Tibial nerve (tissue), 4 donors: ENCODE results near the gene SPRYD7. TPM values are rescaled to one million over a fixed set of nuclear protein-coding genes. Genes with fewer than 3 reads are reported as not detected.
"Not testable (repeated sequence)": the region's sequence is repeated elsewhere in the genome, so short reads cannot be mapped to it uniquely, and the experiment has no call there.

Experiments
- DNase-seq, 2 donors: peaks; one replicate each; pipeline ENCODE4 v3.0.0-alpha.2; 2019; ENCODE audit warnings: low spot score in 2 of 2
- H3K27ac ChIP-seq, 4 donors: fragments of 200-600 bp; sonication (generic) in 3 of 4; one replicate each; pipeline ENCODE4 v1.5.1; 2017 to 2019; ENCODE audit warnings: mild to moderate bottlenecking in 1 of 4
- H3K27me3 ChIP-seq, 2 donors: fragments of 200-600 bp; sonication (generic) in 1 of 2; one replicate each; pipeline versions ENCODE4 v1.5.1 to v1.6.0; 2017 to 2019
- H3K36me3 ChIP-seq, 3 donors: fragments of 200-600 bp; sonication (generic); one replicate each; pipeline ENCODE4 v1.5.1; 2018 to 2019
- H3K4me1 ChIP-seq, 4 donors: fragments of 200-600 bp; sonication (generic) in 3 of 4; one replicate each; pipeline ENCODE4 v1.5.1; 2017 to 2019
- H3K4me3 ChIP-seq, 4 donors: fragments of 200-600 bp; sonication (generic) in 3 of 4; one replicate each; pipeline ENCODE4 v1.5.1; 2017 to 2019; ENCODE audit warnings: mild to moderate bottlenecking in 1 of 4, moderate library complexity in 1 of 4
- H3K9me3 ChIP-seq, 4 donors: fragments of 200-600 bp; sonication (generic) in 3 of 4; one replicate each; pipeline ENCODE4 v1.5.1; 2017 to 2019
- CTCF ChIP-seq, 5 experiments: fragments of 200-600 bp in 3 of 5; fragments of 450-650 bp in 2 of 5; sonication (generic) in 3 of 5; IDR thresholded peaks; one replicate each; pipeline ENCODE4 v1.5.1; 2016 to 2019; ENCODE audit warnings: antibody characterized with exemption in 5 of 5, mild to moderate bottlenecking in 3 of 5, moderate library complexity in 2 of 5
- EP300 ChIP-seq, 2 donors: sonication (generic); formaldehyde crosslinking; IDR thresholded peaks; one replicate each; pipeline ENCODE4 v1.6.1; 2017; ENCODE audit warnings: antibody characterized with exemption in 2 of 2, mild to moderate bottlenecking in 1 of 2
- POLR2A ChIP-seq, 2 donors: fragments of 450-650 bp; IDR thresholded peaks; one replicate each; pipeline ENCODE4 v1.6.1; 2017; ENCODE audit warnings: antibody characterized with exemption in 2 of 2, mild to moderate bottlenecking in 2 of 2, moderate library complexity in 2 of 2
- WGBS, 2 donors: methylation state at CpG; one replicate each; pipeline ENCODE4 v1.1.5; 2018; 5-methylcytosine and 5-hydroxymethylcytosine counted together
- total RNA-seq, 4 donors: library from RNA; depleted of rRNA; stranded (reverse); fragments of >200 nt; gene quantifications; one replicate each; pipeline ENCODE4 v1.1.0, GENCODE V29; 2016

Gene SPRYD7
- total RNA-seq, 4 donors from 2014 or later = 5.5 to 9.4 (median 7.5) TPM

DNA sequence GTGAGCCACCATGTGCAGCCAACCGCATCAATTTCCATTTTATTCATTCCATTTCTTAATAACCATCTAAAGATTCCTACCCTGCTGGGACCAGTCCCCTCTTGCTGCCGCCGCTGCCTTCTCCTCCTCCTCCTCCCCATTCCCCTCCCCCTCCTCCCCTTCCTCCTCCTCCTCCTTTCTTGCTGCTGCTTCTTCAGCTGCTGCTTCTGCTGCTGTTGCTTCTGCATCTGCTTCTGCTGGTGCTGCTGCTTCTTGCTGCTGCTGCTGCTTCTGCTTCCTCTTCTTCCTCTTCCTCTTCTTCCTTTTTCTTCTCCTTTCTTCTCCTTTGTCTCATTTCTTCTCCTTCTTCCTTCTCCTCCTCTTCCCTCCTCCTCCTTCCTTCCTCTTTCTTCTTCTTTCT lies 20.0 kb upstream of the SPRYD7 start:
- no peak overlapping the region for H3K27ac ChIP-seq
- no peaks in the 10 kb centered on the region for H3K4me1 ChIP-seq
- WGBS, 2 donors = 74 to 82% methylated on average over 3 of the region's 3 CpGs
- H3K36me3 ChIP-seq = peaks cover 0 to 32% (median 0%) of the 10 kb centered on the region in 3 donors
- TF ChIP-seq CTCF (IDR thresholded peaks at IDR 0.05) = no peak
- TF ChIP-seq EP300 (IDR thresholded peaks at IDR 0.05) = no peak
- TF ChIP-seq POLR2A (IDR thresholded peaks at IDR 0.05) = no peak
- no peaks in the 10 kb centered on the region for H3K27me3 ChIP-seq
- H3K9me3 ChIP-seq = peaks cover 0 to 11% (median 5%) of the 10 kb centered on the region in 4 donors
- no peak overlapping the region for H3K4me3 ChIP-seq
- no peak for DNase-seq

GRCh38 chr13:49954674-49955455 lies 18.7 kb upstream of the SPRYD7 start:
- H3K36me3 ChIP-seq = peaks cover 0 to 23% (median 0%) of the 10 kb centered on the region in 3 donors
- H3K4me1 ChIP-seq = no peaks in the 10 kb centered on the region
- H3K9me3 ChIP-seq = peaks cover 0 to 10% (median 5%) of the 10 kb centered on the region in 4 donors
- H3K27me3 ChIP-seq = no peaks in the 10 kb centered on the region
- no peak overlapping the region for H3K27ac ChIP-seq
- DNase-seq = no peak
- no peak for TF ChIP-seq CTCF (IDR thresholded peaks at IDR 0.05)
- no peak for TF ChIP-seq POLR2A (IDR thresholded peaks at IDR 0.05)
- no peak for TF ChIP-seq EP300 (IDR thresholded peaks at IDR 0.05)
- 68 to 73% methylated on average over 2 of the region's 2 CpGs for WGBS, 2 donors
- H3K4me3 ChIP-seq = no peak overlapping the region

DNA sequence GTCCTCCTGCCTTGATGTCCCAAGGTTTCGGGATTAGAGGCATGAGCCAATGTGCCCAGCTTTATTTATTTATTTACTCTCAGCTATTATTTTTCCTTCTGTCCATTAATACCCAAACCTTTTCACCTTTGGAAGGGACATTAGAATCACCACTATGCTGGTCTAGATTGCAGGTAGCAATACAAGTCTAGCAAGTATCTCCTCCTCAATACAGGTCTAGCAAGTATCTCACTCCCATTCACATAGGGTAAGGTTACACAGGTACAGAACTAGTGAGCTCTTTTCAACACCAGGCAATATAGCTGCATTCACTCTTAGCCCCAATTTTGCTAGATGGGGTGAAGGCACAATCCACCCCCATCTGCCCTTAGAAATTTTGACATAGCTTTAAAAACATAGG lies 17.4 kb upstream of the SPRYD7 start:
- Histone ChIP-seq H3K27ac (no peak overlapping the region), H3K36me3 (peaks cover 0 to 10% (median 0%) of the 10 kb centered on the region in 3 donors), H3K4me1 (no peaks in the 10 kb centered on the region), H3K27me3 (no peaks in the 10 kb centered on the region), H3K4me3 (no peak overlapping the region), H3K9me3 (no peaks in the 10 kb centered on the region)
- 92 to 100% methylated on average over 1 of the region's 1 CpG for WGBS, 2 donors
- DNase-seq = no peak
- TF ChIP-seq POLR2A (IDR thresholded peaks at IDR 0.05) (no peak), CTCF (IDR thresholded peaks at IDR 0.05) (no peak), EP300 (IDR thresholded peaks at IDR 0.05) (no peak)

DNA sequence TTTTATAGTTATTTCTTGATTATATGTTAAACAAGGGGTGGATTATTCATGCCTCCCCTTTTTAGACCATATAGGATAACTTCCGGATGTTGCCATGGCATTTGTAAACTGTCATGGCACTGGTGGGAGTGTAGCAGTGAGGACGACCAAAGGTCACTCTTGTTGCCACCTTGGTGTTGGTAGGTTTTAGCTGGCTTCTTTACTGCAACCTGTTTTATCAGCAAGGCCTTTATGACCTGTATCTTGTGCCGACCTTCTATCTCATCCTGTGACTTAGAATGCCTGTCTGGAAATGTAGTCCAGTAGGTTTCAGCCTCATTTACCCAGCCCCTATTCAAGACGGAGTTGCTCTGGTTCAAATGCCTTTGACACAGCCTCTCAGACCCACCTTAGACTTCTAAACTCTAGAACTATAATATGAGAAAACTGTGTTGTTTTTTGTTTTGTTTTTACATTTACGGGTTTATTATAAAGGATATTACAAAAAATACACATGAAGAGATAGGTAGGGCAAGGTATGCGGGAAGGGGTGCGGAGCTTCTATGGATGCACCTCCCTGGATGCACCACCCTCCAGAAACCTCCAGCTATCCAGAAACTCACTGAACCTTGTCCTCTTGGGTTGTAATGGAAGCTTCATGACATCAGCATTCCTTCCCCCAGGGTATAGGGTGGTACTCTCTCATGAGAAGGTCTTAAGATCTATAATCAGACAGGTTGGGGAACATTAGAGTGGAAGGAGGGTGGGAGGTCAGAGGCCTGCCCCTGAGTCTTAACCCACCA lies 15.8 kb upstream of the SPRYD7 start:
- 86 to 87% methylated on average over 7 of the region's 7 CpGs for WGBS, 2 donors
- H3K4me3 ChIP-seq = no peak overlapping the region

DNA sequence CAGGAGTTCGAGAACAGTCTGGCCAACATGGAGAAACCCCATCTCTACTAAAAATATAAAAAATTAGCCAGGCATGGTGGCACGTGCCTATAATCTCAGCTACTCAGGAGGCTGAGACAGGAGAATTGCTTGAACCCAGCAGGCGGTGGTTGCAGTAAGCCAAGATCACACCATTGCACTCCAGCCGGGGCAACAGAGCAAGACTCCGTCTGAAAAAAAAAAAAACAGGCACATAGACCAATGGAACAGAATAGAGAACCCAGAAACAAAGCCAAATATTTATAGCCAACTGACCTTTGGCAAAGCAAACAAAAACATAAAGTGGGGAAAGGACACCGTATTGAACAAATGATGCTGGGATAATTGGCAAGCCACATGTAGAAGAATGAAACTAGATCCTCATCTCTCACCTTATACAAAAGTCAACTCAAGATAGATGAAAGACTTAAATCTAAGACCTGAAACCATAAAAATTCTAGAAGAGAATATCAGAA lies 12.7 kb upstream of the SPRYD7 start:
- DNase-seq, H3K4me3 ChIP-seq, H3K36me3 ChIP-seq, H3K27me3 ChIP-seq, H3K27ac ChIP-seq, H3K9me3 ChIP-seq, H3K4me1 ChIP-seq: not testable (repeated sequence)
- 85 to 91% methylated on average over 6 of the region's 6 CpGs for WGBS, 2 donors

More for the DNA sequence above, 15.8 kb upstream of the SPRYD7 start:
- Histone ChIP-seq H3K36me3 (no peaks in the 10 kb centered on the region), H3K4me1 (no peaks in the 10 kb centered on the region), H3K9me3 (no peaks in the 10 kb centered on the region), H3K27me3 (no peaks in the 10 kb centered on the region), H3K27ac (no peak overlapping the region)
- no peak for TF ChIP-seq EP300 (IDR thresholded peaks at IDR 0.05)
- no peak for TF ChIP-seq CTCF (IDR thresholded peaks at IDR 0.05)
- DNase-seq = no peak
